Measurements from ENCODE around the gene TCTN2.
A peak's percentile ranks its signal among the peaks of the same experiment; 100 is the strongest.

Gene TCTN2

DNA sequence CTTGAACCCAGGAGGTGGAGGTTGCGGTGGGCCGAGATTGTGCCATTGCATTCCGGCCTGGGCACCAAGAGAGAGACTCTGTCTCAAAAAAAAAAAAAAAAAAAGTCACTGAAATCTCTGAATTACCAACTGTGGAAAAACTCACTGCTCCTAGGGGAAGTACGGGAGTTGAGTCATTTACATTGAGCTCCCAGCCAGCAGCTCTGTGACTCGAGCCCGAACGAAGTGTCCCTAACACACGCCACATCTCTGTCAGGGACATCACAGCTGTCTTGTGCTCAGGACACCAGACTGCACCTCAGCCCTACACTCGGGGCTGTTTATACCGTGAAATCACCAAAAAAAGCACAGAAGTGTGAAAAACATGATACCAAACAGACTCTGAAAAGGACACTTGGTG, 62.3 kb downstream of the TCTN2 start:
- no peaks in the 10 kb centered on the region for H3K79me2 ChIP-seq (ENCODE audit: control insufficient read depth, low read length)
- H3K4me1 ChIP-seq (ENCODE audit: control insufficient read depth, low read length): peaks cover 8% of the 10 kb centered on the region
- no peak overlapping the region for H3K27ac ChIP-seq (ENCODE audit: low read depth, low read length)
- 0 out of 2 replicates have a peak, but pooled peaks cover 4% of the 10 kb centered on the region for H3F3A ChIP-seq (ENCODE audit: control insufficient read depth, insufficient read depth)
- TF ChIP-seq EZH2phosphoT487 (IDR thresholded peaks at IDR 0.05; ENCODE audit: borderline replicate concordance, low read length): no peak
- TF ChIP-seq, protein P1, sequence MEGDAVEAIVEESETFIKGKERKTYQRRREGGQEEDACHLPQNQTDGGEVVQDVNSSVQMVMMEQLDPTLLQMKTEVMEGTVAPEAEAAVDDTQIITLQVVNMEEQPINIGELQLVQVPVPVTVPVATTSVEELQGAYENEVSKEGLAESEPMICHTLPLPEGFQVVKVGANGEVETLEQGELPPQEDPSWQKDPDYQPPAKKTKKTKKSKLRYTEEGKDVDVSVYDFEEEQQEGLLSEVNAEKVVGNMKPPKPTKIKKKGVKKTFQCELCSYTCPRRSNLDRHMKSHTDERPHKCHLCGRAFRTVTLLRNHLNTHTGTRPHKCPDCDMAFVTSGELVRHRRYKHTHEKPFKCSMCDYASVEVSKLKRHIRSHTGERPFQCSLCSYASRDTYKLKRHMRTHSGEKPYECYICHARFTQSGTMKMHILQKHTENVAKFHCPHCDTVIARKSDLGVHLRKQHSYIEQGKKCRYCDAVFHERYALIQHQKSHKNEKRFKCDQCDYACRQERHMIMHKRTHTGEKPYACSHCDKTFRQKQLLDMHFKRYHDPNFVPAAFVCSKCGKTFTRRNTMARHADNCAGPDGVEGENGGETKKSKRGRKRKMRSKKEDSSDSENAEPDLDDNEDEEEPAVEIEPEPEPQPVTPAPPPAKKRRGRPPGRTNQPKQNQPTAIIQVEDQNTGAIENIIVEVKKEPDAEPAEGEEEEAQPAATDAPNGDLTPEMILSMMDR (IDR thresholded peaks at IDR 0.05; ENCODE audit: low read depth, low read length, poor library complexity, severe bottlenecking): no peak
- H3K4me3 ChIP-seq (ENCODE audit: low read length): no peak overlapping the region
- H4K20me1 ChIP-seq (ENCODE audit: control insufficient read depth, insufficient read depth, low read depth, low read length): no peaks in the 10 kb centered on the region; the same call in 1 of the 2 replicates
- no peak overlapping the region for H3K4me2 ChIP-seq (ENCODE audit: low read length)
- H3K9me3 ChIP-seq (ENCODE audit: control insufficient read depth, insufficient read depth, low read length): no peaks in the 10 kb centered on the region
- H3K27me3 ChIP-seq (ENCODE audit: control insufficient read depth, low read length): no peaks in the 10 kb centered on the region
- peaks cover 78% of the 10 kb centered on the region for H3K36me3 ChIP-seq (ENCODE audit: control insufficient read depth, low read length)
- H3K9me2 ChIP-seq (replicated peaks; ENCODE audit: control insufficient read depth, low read length): no peaks in the 10 kb centered on the region

DNA sequence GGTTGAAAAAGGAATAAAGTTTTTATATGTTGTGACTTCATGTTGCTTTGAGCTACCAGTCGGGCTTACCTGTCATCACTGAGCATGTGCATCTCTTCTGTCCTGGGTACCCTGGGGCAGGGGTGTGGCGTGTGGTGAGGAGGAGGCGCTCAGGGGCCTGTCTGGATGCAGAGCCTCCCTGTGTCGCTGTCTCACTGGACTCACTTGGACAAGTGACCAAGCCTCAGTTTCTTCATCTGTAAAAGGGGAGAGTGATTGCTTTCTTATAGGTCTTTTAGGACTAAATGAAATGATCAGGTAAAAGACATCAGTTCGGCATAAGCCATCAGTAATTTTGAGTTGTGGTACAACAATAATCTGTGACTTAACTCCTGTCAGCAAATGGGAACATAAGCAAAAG, 63.4 kb downstream of the TCTN2 start:
- H3K27ac ChIP-seq (ENCODE audit: low read depth, low read length): no peak overlapping the region
- no peaks in the 10 kb centered on the region for H3K9me3 ChIP-seq (ENCODE audit: control insufficient read depth, insufficient read depth, low read length)
- H3K36me3 ChIP-seq (ENCODE audit: control insufficient read depth, low read length): peaks cover 79% of the 10 kb centered on the region
- no peaks in the 10 kb centered on the region for H3K27me3 ChIP-seq (ENCODE audit: control insufficient read depth, low read length)
- H3K9me2 ChIP-seq (replicated peaks; ENCODE audit: control insufficient read depth, low read length): no peaks in the 10 kb centered on the region
- 0 out of 2 replicates have a peak, but pooled peaks cover 4% of the 10 kb centered on the region for H3F3A ChIP-seq (ENCODE audit: control insufficient read depth, insufficient read depth)
- H4K20me1 ChIP-seq (ENCODE audit: control insufficient read depth, insufficient read depth, low read depth, low read length): no peaks in the 10 kb centered on the region; the same call in 1 of the 2 replicates
- TF ChIP-seq, protein P1 (IDR thresholded peaks at IDR 0.05; ENCODE audit: low read depth, low read length, poor library complexity, severe bottlenecking): no peak
- no peak for TF ChIP-seq EZH2phosphoT487 (IDR thresholded peaks at IDR 0.05; ENCODE audit: borderline replicate concordance, low read length)
- H3K4me3 ChIP-seq (ENCODE audit: low read length): no peak overlapping the region
- H3K79me2 ChIP-seq (ENCODE audit: control insufficient read depth, low read length): no peaks in the 10 kb centered on the region
- peaks cover 8% of the 10 kb centered on the region for H3K4me1 ChIP-seq (ENCODE audit: control insufficient read depth, low read length)
- H3K4me2 ChIP-seq (ENCODE audit: low read length): no peak overlapping the region

DNA sequence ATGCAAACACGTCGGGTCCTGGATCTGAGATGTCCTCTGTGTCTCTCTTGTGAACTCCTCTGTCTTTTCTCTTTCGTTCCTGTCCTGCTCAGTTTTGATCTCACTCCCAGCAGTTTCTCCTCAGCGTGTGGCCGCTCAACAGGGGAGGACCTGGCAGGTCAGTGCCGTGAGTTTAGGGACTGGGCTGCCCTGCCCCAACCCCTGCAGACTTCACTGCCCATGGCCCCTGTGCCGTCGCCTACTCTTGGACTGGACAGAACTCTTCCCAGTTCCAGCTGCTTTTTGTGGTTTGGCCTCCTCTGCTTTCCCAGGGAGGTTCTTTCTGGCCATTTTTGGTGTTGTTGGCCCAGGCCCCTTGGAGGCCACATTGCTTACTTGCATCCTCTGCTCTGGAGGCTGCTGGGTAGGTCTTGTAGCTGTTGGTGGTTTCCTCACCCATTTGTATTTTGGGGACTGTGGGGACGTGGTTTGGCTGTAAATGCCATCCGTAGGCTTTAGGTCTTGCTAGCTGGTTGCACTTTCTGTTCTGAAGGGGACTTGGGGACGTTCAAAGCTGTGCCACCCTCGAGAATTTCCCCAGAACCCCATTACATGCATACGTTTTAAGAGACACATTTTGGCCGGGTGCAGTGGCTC, 71.1 kb downstream of the TCTN2 start:
- Histone ChIP-seq H4K20me1 (ENCODE audit: control insufficient read depth, insufficient read depth, low read depth, low read length) (no peaks in the 10 kb centered on the region), H3K4me3 (ENCODE audit: low read length) (no peak overlapping the region), H3K4me2 (ENCODE audit: low read length) (peak overlapping the region; percentile 9), H3F3A (ENCODE audit: control insufficient read depth, insufficient read depth) (0 out of 2 replicates have a peak, but pooled peaks cover 4% of the 10 kb centered on the region), H3K9me3 (ENCODE audit: control insufficient read depth, insufficient read depth, low read length) (no peaks in the 10 kb centered on the region), H3K9me2 (replicated peaks; ENCODE audit: control insufficient read depth, low read length) (no peaks in the 10 kb centered on the region), H3K27ac (ENCODE audit: low read depth, low read length) (peak overlapping the region; percentile 43), H3K4me1 (ENCODE audit: control insufficient read depth, low read length) (peaks cover 18% of the 10 kb centered on the region), H3K79me2 (ENCODE audit: control insufficient read depth, low read length) (no peaks in the 10 kb centered on the region), H3K27me3 (ENCODE audit: control insufficient read depth, low read length) (no peaks in the 10 kb centered on the region), H3K36me3 (ENCODE audit: control insufficient read depth, low read length) (peaks cover 76% of the 10 kb centered on the region)
- TF ChIP-seq EZH2phosphoT487 (IDR thresholded peaks at IDR 0.05; ENCODE audit: borderline replicate concordance, low read length): no peak
- TF ChIP-seq, protein P1 (IDR thresholded peaks at IDR 0.05; ENCODE audit: low read depth, low read length, poor library complexity, severe bottlenecking): no peak
